ENCODE measurements around the gene SYNJ2. TPM values are rescaled to one million over a fixed set of nuclear protein-coding genes. Genes with fewer than 3 reads are reported as not detected.

Gene SYNJ2
- total RNA-seq, 5 donors from 2014 or later (not counting 1 experiment from before 2014, with no cell fraction given): 20.0 to 37.0 (median 22.3) TPM

DNA sequence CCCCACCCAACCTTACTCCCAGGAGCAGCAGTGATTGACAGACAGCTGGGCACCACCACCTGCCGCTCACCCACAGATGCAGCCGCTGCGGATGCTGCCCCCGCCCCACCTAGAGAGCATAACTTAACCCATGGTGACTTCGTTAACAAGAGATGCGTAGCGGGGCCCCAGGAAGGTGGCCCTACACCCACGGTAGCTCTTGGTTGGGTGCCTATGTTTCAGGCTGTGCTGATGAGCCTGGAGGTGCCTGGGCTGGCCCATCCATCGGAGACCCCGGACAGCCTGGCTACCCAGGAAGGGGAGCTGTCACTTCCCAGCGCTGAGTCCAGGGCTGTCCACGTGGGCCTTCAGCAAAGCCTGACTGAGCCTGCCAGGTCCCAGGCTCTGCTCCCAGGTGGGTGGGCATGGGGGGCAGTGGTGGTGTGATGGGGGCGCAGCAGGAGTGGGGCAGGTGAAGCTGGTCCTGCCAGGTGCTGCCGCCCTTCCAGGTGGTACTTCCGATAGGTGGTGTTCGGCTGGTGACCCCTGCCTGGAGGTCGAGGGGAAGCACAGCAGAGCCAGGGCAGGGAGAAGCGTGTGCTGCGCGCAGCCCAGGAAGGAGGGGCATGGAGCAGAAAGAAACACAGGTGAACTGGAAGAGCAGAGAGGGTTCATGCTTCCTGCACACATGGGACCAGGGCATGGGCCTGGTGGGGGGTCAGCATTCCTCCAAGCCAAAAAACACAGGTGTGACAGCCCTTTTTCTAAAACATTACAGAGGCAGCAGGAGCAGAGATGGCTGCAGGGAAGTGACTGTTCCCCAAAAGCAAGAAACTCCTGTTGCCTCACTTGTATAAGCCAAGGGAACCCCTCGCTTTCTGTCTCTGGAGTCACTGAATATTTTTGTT lies 56.9 kb downstream of the SYNJ2 start:
- H3K36me3 ChIP-seq (ENCODE audit: control insufficient read depth in 2 of 2, extremely low read depth in 1 of 2, insufficient read depth in 1 of 2, low read length in 1 of 2): peaks cover 2 to 22% of the 10 kb centered on the region in 2 donors
- Mint-ChIP-seq H3K4me1 (peaks cover 20 to 24% (median 23%) of the 10 kb centered on the region in 3 donors), H3K4me3 (no peak overlapping the region), H3K9me3 (peaks cover 0 to 5% (median 0%) of the 10 kb centered on the region in 3 donors), H3K36me3 (peaks cover 49% of the 10 kb centered on the region), H3K27me3 (no peaks in the 10 kb centered on the region), H3K27ac (no peak overlapping the region)
- H3K27me3 ChIP-seq (replicated peaks in 1 of 2; ENCODE audit: control insufficient read depth in 2 of 2, extremely low read depth in 1 of 2, insufficient read depth in 2 of 2, low read length in 1 of 2): no peaks in the 10 kb centered on the region
- H3K27ac ChIP-seq (ENCODE audit: low read length): no peak overlapping the region
- WGBS (ENCODE audit: insufficient coverage): 92% methylated on average over 20 of the region's 21 CpGs
- no peak overlapping the region for H3K4me3 ChIP-seq (ENCODE audit: control insufficient read depth in 1 of 2, extremely low read depth in 1 of 2, low read length in 1 of 2)
- H3K9me3 ChIP-seq: no peaks in the 10 kb centered on the region
- CTCF ChIA-PET: no interaction called here
- POLR2A ChIA-PET: no interaction called here
- ATAC-seq (replicated peaks in 1 of 4) (no peak), DNase-seq (no peak)
- peaks cover 6 to 11% of the 10 kb centered on the region in 2 experiments for H3K4me1 ChIP-seq (ENCODE audit: control insufficient read depth in 1 of 2, extremely low read depth in 1 of 2, insufficient read depth in 2 of 2, low read length in 2 of 2)

DNA sequence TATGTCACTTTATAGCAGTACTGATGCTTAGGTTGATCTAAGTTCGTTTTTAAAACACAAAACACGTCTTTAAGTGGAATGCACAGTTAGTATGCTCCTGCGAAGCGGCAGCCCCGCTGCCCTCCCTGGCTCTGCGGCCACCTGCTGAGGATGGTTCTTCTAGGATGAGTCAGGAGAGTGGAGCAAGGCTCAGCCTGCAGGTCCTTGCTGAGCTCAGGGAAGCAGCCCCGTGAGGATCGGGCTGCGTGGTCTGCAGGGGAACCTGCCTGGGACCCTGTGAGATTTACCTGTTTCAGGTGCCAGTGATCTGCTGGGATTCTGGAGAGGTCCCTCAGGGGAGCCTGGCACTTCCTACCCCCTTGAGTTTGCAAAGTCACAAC lies 57.5 kb downstream of the SYNJ2 start:
- no peak overlapping the region for H3K4me3 Mint-ChIP-seq
- CTCF ChIA-PET: no interaction called here
- no peak for ATAC-seq (replicated peaks in 1 of 4)
- peaks cover 0 to 5% (median 0%) of the 10 kb centered on the region in 3 donors for H3K9me3 Mint-ChIP-seq
- peaks cover 8 to 22% of the 10 kb centered on the region in 2 donors for H3K36me3 ChIP-seq (ENCODE audit: control insufficient read depth in 2 of 2, extremely low read depth in 1 of 2, insufficient read depth in 1 of 2, low read length in 1 of 2)
- H3K4me3 ChIP-seq (ENCODE audit: control insufficient read depth in 1 of 2, extremely low read depth in 1 of 2, low read length in 1 of 2): no peak overlapping the region
- POLR2A ChIA-PET: interaction anchor here in 1 of 2 donors (0.5 kb wide), 1 partner anchor 162 kb away, joined by 4 read pairs; no protein-coding TSS in a partner anchor
- no peak for DNase-seq
- H3K4me1 Mint-ChIP-seq: peaks cover 20 to 24% (median 23%) of the 10 kb centered on the region in 3 donors
- peaks cover 6 to 11% of the 10 kb centered on the region in 2 experiments for H3K4me1 ChIP-seq (ENCODE audit: control insufficient read depth in 1 of 2, extremely low read depth in 1 of 2, insufficient read depth in 2 of 2, low read length in 2 of 2)
- no peak overlapping the region for H3K27ac ChIP-seq (ENCODE audit: low read length)
- no peaks in the 10 kb centered on the region for H3K27me3 Mint-ChIP-seq
- 89% methylated on average over 8 of the region's 9 CpGs for WGBS (ENCODE audit: insufficient coverage)
- H3K36me3 Mint-ChIP-seq: peaks cover 46% of the 10 kb centered on the region
- no peak overlapping the region for H3K27ac Mint-ChIP-seq
- no peaks in the 10 kb centered on the region for H3K27me3 ChIP-seq (replicated peaks in 1 of 2; ENCODE audit: control insufficient read depth in 2 of 2, extremely low read depth in 1 of 2, insufficient read depth in 2 of 2, low read length in 1 of 2)
- H3K9me3 ChIP-seq: no peaks in the 10 kb centered on the region

DNA sequence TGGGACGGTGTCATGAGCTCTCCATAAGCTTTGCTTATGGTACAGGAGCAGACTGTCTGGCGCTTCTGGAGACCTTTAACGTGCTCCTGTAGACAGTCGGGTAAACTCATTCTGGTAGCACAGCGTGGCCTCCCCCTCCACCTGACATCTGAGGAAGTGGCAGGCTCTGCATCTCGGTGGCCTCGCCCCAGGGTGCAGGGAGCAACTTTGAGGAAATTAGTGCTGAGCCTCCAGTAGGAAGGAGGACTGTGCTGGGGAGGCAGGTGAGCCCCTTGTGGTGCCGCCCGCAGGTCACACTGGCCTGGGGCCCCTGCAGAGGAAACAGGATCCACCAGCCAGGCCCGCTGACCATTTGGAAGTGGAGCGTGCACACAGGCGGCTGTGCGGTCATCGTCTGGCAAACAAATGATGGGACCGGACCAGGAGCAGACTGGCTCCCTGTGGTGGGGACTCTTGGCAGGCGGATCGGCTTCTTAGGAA lies 57.9 kb downstream of the SYNJ2 start:
- H3K9me3 ChIP-seq: no peaks in the 10 kb centered on the region
- H3K4me1 ChIP-seq (ENCODE audit: control insufficient read depth in 1 of 2, extremely low read depth in 1 of 2, insufficient read depth in 2 of 2, low read length in 2 of 2): peaks cover 6 to 11% of the 10 kb centered on the region in 2 experiments
- Mint-ChIP-seq H3K36me3 (peaks cover 45% of the 10 kb centered on the region), H3K4me1 (peaks cover 20 to 24% (median 23%) of the 10 kb centered on the region in 3 donors), H3K27me3 (no peaks in the 10 kb centered on the region), H3K27ac (no peak overlapping the region), H3K4me3 (no peak overlapping the region), H3K9me3 (peaks cover 0 to 5% (median 0%) of the 10 kb centered on the region in 3 donors)
- 81% methylated on average over 11 of the region's 17 CpGs for WGBS (ENCODE audit: insufficient coverage)
- peak in 3 of 4 experiments; percentile 15 to 52 (median 46) for ATAC-seq (replicated peaks in 1 of 4)
- POLR2A ChIA-PET: interaction anchor here in 1 of 2 donors (0.5 kb wide), 1 partner anchor 162 kb away, joined by 4 read pairs; no protein-coding TSS in a partner anchor
- no peaks in the 10 kb centered on the region for H3K27me3 ChIP-seq (replicated peaks in 1 of 2; ENCODE audit: control insufficient read depth in 2 of 2, extremely low read depth in 1 of 2, insufficient read depth in 2 of 2, low read length in 1 of 2)
- no peak overlapping the region for H3K27ac ChIP-seq (ENCODE audit: low read length)
- H3K4me3 ChIP-seq (ENCODE audit: control insufficient read depth in 1 of 2, extremely low read depth in 1 of 2, low read length in 1 of 2): no peak overlapping the region
- DNase-seq: no peak
- CTCF ChIA-PET: no interaction called here
- H3K36me3 ChIP-seq (ENCODE audit: control insufficient read depth in 2 of 2, extremely low read depth in 1 of 2, insufficient read depth in 1 of 2, low read length in 1 of 2): peaks cover 9 to 20% of the 10 kb centered on the region in 2 donors

DNA sequence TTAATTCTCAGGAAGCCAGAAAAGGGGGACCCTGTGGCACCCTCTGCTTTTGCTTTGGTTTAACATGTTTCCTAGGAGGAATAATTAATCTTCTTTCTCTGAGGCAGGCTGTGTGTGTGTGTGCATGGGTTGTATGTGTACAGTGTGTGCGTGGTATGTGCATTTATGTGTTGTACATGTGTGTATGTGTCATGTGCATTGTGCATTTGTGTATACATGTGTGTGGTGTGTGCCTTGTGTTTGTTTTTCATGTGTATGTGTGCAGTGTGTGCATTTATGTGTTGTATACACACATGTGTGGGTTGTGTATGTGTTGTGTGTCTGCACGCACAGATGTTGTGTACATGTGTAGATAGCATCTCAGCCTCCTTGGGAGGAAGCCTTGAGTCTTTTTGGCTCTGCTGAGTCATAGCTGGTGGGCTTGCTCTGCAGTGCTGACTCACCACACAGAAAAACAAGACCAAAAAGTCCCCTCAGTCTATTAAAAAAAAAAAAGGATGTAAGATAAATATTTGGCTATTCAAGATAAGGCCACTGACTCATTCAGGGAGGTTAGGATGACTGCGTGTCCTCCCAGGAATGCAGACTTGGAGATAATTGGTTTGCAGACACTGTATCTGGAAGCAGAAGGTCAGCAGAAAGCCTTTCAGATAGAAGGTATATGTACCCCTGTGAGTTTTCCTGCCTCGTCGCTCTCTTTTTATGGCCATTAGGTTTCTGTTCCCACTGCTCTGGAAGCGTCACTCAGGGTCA lies 58.6 kb downstream of the SYNJ2 start:
- H3K9me3 ChIP-seq: no peaks in the 10 kb centered on the region
- no peak for DNase-seq
- H3K4me3 ChIP-seq (ENCODE audit: control insufficient read depth in 1 of 2, extremely low read depth in 1 of 2, low read length in 1 of 2): no peak overlapping the region
- CTCF ChIA-PET: no interaction called here
- Mint-ChIP-seq H3K36me3 (peaks cover 43% of the 10 kb centered on the region), H3K27me3 (no peaks in the 10 kb centered on the region), H3K9me3 (peaks cover 0 to 5% (median 0%) of the 10 kb centered on the region in 3 donors), H3K4me3 (no peak overlapping the region), H3K27ac (peak overlapping the region; percentile 53 to 61), H3K4me1 (peaks cover 20 to 24% (median 23%) of the 10 kb centered on the region in 3 donors)
- 90% methylated on average over 4 of the region's 6 CpGs for WGBS (ENCODE audit: insufficient coverage)
- H3K36me3 ChIP-seq (ENCODE audit: control insufficient read depth in 2 of 2, extremely low read depth in 1 of 2, insufficient read depth in 1 of 2, low read length in 1 of 2): peaks cover 9 to 20% of the 10 kb centered on the region in 2 donors
- peaks cover 6 to 11% of the 10 kb centered on the region in 2 experiments for H3K4me1 ChIP-seq (ENCODE audit: control insufficient read depth in 1 of 2, extremely low read depth in 1 of 2, insufficient read depth in 2 of 2, low read length in 2 of 2)
- H3K27ac ChIP-seq (ENCODE audit: low read length): no peak overlapping the region
- H3K27me3 ChIP-seq (replicated peaks in 1 of 2; ENCODE audit: control insufficient read depth in 2 of 2, extremely low read depth in 1 of 2, insufficient read depth in 2 of 2, low read length in 1 of 2): no peaks in the 10 kb centered on the region
- ATAC-seq (replicated peaks in 1 of 4): peak in 2 of 4 experiments; percentile 63 to 68
- POLR2A ChIA-PET: interaction anchor here in 1 of 2 donors (0.5 kb wide), 1 partner anchor 163 kb away, joined by 4 read pairs; no protein-coding TSS in a partner anchor

DNA sequence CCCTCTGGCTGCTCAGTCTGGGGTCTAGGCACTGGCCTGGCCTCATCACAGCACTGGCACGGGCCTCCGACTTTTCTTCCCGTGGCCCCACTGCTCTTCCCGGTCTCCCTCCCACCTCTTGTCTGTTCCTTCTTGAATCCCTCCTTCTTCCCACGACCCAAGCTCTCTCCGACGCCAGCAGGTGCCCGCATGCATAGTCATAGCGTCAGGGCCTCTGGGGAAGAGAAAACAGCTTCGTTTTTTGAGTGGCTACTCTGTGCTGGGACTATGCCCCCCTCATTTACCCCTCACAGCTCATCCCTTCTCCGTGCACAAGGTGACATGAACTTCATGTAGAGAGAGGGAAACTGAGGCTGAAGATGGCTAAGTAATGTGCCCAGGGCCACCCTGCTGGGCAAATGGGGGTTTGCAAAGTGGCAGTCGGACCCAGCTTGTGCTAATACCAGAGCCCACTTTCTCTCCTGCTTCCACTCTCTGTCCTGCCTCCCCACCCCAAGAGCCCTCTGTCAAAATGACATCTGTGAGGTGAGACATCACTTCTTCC lies 59.2 kb downstream of the SYNJ2 start:
- no peak overlapping the region for H3K27ac ChIP-seq (ENCODE audit: low read length)
- DNase-seq (no peak), ATAC-seq (replicated peaks in 1 of 4) (no peak)
- Mint-ChIP-seq H3K36me3 (peaks cover 43% of the 10 kb centered on the region), H3K4me1 (peaks cover 23 to 29% (median 28%) of the 10 kb centered on the region in 3 donors), H3K27me3 (no peaks in the 10 kb centered on the region), H3K27ac (no peak overlapping the region), H3K9me3 (peaks cover 0 to 5% (median 0%) of the 10 kb centered on the region in 3 donors), H3K4me3 (no peak overlapping the region)
- whole genome bisulfite sequencing (ENCODE audit: insufficient coverage): 94% methylated on average over 9 of the region's 12 CpGs
- no peaks in the 10 kb centered on the region for H3K27me3 ChIP-seq (replicated peaks in 1 of 2; ENCODE audit: control insufficient read depth in 2 of 2, extremely low read depth in 1 of 2, insufficient read depth in 2 of 2, low read length in 1 of 2)
- H3K9me3 ChIP-seq: no peaks in the 10 kb centered on the region
- ChIA-PET POLR2A (no interaction called here), CTCF (no interaction called here)
- H3K4me3 ChIP-seq (ENCODE audit: control insufficient read depth in 1 of 2, extremely low read depth in 1 of 2, low read length in 1 of 2): no peak overlapping the region
- H3K36me3 ChIP-seq (ENCODE audit: control insufficient read depth in 2 of 2, extremely low read depth in 1 of 2, insufficient read depth in 1 of 2, low read length in 1 of 2): peaks cover 9 to 20% of the 10 kb centered on the region in 2 donors
- H3K4me1 ChIP-seq (ENCODE audit: control insufficient read depth in 1 of 2, extremely low read depth in 1 of 2, insufficient read depth in 2 of 2, low read length in 2 of 2): peaks cover 6 to 11% of the 10 kb centered on the region in 2 experiments

DNA sequence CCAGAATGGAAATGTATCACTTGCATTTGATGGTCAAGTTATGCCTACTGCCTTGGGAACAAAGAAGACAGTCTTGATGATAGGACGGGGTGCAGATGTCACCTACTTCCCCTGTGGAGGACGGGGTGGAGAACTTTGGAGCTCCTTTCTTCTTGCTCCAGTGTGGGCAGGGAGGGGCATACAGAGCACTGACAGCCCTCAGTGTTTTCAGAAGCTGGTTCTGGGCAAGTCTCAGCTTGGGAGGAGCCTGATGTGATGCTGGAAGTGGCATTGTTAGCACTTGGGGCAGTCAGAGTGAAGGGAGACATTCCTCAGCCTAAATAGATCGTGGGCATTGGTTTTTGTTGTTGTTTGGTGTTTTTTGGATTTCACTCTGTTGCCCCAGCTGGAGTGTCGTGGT lies 59.7 kb downstream of the SYNJ2 start:
- Mint-ChIP-seq H3K4me3 (no peak overlapping the region), H3K36me3 (peaks cover 43% of the 10 kb centered on the region), H3K9me3 (peaks cover 0 to under 1% (median 0%) of the 10 kb centered on the region in 3 donors), H3K4me1 (peaks cover 25 to 34% (median 33%) of the 10 kb centered on the region in 3 donors), H3K27ac (peak overlapping the region in 1 of 2 donors; percentile 11), H3K27me3 (no peaks in the 10 kb centered on the region)
- Histone ChIP-seq H3K27me3 (replicated peaks in 1 of 2; ENCODE audit: control insufficient read depth in 2 of 2, extremely low read depth in 1 of 2, insufficient read depth in 2 of 2, low read length in 1 of 2) (no peaks in the 10 kb centered on the region), H3K4me3 (ENCODE audit: control insufficient read depth in 1 of 2, extremely low read depth in 1 of 2, low read length in 1 of 2) (no peak overlapping the region), H3K36me3 (ENCODE audit: control insufficient read depth in 2 of 2, extremely low read depth in 1 of 2, insufficient read depth in 1 of 2, low read length in 1 of 2) (peaks cover 9 to 20% of the 10 kb centered on the region in 2 donors), H3K27ac (ENCODE audit: low read length) (no peak overlapping the region), H3K9me3 (no peaks in the 10 kb centered on the region), H3K4me1 (ENCODE audit: control insufficient read depth in 1 of 2, extremely low read depth in 1 of 2, insufficient read depth in 2 of 2, low read length in 2 of 2) (peaks cover 8 to 16% of the 10 kb centered on the region in 2 experiments)
- 83% methylated on average over 4 of the region's 4 CpGs for WGBS (ENCODE audit: insufficient coverage)
- no peak for ATAC-seq (replicated peaks in 1 of 4)
- POLR2A ChIA-PET: interaction anchor here in 1 of 2 donors (0.5 kb wide), 1 partner anchor 90 kb away, joined by 3 read pairs; no protein-coding TSS in a partner anchor
- CTCF ChIA-PET: no interaction called here
- DNase-seq: no peak

All from T-cell (primary cell).